GM18907 (cell line): ENCODE results near the gene ASB2.

ENCODE experiments used
- ATAC-seq: cut with Tn5 transposase; IDR thresholded peaks from one replicate; pipeline ENCODE4 v1.9.1; 2021; ENCODE audit warnings: mild to moderate bottlenecking, moderate library complexity; ENCODE audit not compliant: unreplicated experiment

ASB2 gene

DNA sequence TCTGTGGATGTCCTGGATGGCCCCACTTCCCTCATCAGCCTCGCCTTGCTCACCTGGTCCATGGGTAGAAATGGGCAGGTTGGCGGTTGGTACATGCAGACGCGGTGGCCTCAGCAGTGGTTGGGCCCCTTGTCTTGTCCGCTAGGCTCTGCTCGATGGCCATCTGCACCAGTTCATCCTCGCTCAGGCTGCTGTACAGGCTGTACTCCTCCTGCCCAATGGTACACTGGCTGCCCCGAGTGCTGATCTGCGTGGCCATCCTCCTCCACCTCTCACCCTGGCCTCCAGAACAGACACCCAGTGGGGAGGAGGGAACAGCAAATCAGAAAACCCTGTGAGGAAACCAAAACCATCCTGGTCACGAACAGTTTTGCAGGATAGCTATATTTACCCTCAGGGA, 12.1 kb downstream of the ASB2 start:
- no peak for ATAC-seq

DNA sequence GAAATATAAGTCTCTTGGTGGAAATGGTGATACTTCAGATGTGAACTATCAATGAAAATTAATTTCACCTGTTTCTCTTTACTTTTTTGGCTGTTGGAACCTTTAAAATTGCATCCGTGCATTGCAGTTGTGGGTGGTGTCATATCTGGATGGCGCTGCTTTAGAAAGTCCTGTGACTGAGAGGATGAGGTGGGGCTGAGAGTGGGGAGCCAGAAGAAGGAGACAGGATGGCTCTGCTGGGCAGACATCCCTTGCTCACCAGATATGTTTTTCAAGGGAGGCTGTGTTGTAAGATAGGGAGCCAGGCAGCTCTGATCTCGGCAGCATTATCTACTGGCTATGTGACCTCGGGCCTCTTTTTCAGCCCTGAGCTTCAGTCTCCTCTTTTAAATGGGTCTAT, 12.7 kb downstream of the ASB2 start:
- ATAC-seq, result no peak

DNA sequence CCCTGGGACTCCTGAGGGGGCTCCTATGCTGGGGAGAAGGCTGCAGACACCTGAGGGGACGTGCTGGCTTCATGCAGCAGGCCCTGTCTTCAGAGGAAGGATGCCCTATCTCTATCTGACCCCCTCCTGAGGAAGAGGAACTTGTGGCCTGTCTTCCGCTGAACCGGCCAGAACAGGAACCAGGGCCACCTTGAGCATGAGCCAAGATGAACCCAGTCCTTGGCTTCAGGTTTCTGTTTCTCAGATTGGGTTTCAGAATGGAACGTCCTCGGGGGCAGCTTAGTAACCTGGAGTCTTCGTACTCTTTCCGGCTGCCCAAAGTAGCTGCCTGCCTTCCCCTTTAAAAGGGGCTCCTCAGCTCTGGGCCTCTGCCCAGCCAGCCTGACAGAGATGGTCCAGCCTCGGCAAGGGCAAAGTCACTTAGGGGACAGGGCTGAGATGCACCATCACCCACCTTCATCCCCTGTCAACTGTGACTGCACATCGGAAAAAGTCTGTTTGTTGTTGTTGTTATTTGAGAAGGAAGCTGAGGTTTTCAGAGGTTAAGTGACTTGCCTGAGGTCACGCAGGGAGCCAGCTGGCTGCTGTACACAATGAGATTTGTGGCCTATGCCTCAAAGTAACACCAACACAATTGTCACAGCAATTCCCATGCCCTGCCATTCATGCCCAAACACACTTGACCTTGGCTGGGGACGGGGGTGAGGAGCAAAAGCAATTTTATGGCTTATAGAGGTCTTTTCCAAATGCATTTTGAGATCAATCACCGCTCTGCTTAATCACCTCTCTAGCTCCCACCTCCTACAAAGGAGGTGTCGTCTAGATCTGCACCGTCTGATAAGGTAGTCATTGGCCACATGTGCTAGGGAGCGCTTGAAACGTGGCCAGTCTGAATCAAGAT, 13.4 kb downstream of the ASB2 start:
- peak; percentile 62 for ATAC-seq

DNA sequence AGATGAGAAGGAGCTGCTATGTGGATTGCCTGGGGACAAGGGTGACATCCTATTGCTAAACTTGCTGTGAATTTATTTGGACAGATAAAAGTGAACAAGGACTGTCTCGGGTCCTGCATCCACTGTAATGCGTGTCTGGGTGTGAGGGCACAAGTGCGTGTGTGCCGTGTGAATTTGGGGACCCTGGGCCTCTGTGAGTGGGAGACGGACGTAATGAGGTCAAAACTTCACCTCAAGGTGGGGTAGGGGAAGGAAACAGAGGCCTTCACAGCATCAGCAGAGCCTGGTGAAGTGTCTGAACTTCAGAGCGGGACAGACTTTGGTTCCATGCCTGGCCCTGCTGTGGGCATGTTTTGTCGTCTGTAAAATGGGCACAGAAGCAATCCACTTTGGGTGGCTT, 14.8 kb downstream of the ASB2 start:
- no peak for ATAC-seq

DNA sequence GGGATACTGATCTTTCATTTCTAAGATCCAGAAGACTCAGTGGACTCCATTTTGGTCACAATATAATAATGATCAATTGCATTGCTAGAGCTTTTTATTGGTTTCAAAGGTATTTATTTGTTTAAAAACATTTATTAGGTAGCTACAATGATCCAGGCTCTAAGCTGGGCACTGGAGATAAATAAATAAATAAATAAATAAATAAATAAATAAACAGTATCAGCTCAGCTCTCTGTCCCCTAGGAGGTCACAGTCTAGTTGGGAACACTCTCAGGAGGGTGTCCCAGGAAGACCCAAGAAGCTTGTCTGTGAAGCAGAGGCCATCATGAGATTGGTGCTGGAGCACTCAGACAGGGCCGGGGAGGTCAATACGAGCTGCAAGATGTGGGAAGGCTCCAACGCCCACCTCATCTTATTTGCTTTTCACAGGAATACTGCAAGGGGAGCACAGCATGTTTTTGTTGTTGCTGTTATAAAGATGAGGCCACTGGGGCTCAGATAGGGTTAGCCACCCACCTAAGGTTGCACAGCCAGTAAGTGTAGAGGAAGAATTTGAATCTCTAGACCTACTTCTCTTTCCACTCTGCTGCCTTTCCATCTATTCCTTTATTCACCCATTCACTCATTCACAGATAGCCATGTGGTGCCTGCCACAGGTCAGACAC, 15.5 kb downstream of the ASB2 start:
- ATAC-seq, result no peak

DNA sequence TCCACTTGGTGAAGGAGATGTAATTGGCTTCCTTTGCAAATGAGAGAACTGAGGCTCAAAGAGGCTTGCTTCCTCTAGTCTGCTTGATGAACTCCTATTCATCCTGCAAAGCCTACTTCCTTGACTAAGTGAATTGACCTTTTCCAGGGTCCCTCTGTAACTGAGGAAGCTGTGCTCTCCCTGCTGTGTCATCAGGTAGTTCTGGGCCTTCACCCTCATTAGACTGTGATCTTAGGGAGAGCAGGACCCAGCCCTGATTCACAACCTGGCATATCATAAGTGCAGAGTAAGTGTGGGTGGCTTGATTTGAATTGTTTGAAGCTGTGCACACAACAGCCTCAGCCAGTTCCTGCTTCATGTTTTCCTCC, 16.3 kb downstream of the ASB2 start:
- ATAC-seq, result no peak

DNA sequence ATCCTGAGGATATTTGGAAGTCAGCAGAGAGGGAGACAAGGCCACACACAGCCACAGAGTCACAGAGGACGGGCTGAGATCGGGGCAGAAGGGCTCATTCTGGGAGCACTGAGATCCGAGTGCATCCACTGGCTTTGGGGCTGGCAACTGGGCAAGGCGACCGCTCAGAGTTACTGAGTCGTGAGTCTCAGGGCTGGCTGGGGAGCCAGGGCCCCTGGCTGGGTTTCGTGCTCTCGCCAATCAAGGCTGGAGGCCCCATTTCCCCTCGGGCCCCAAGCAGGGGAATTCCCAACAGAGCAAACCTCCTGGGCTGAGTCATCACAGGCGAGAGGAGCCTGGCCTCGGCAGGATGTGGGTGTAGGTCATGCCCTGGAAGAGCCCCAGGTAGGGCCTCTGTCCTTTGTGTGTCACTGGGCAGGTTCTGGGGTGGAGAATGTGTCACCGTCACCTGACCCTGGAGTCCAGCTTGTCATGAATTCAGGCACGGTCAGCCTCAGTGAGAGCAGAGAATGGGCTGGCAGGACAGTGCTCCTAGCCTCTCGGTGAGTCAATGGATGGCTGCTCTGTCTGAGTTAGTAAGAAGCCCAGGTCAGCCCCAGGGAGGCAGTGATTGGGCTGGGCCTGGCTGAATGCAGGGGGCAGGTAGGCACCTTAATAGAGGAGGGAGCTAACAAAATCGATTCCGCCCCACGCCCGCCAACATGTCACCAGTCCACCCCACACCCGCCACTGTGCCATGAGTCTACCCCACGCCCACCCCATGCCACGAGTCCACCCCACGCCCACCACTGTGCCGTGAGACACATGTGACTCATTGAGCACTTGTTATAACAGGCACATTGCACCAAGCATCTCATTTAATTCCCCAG, 16.9 kb downstream of the ASB2 start:
- ATAC-seq, result peak; percentile 76

DNA sequence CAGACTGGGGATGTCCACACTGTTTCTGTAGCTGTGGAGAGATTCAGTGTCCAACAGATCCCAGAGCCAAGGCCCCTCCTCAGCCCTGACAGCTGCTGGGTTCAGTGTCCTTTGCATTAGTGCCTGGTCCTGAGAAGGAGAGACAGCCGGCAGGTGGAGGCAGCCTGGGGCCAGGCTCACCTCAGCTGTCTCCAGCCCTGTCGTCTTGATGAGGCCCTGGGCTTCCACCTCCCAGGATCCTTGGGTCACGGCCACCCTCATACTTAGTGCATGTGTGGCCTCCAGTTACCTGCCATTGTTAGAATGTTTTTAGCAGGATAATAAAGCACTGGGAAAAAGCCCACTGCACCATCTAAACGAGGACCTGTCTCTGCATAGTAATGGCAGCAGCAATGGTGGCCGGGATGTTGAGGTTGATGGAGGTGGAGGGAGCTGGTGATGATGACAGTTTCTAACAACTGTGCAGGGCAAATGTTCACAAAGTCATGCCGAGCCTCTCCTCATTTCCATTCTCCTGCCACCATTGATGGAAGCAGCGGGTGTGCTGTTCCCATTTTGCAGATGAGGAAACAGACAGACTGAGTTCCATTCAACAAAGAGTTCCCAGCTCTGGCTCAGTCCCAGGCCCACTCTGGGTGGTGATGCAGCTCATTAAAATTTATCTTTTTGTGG, 17.7 kb downstream of the ASB2 start:
- no peak for ATAC-seq

DNA sequence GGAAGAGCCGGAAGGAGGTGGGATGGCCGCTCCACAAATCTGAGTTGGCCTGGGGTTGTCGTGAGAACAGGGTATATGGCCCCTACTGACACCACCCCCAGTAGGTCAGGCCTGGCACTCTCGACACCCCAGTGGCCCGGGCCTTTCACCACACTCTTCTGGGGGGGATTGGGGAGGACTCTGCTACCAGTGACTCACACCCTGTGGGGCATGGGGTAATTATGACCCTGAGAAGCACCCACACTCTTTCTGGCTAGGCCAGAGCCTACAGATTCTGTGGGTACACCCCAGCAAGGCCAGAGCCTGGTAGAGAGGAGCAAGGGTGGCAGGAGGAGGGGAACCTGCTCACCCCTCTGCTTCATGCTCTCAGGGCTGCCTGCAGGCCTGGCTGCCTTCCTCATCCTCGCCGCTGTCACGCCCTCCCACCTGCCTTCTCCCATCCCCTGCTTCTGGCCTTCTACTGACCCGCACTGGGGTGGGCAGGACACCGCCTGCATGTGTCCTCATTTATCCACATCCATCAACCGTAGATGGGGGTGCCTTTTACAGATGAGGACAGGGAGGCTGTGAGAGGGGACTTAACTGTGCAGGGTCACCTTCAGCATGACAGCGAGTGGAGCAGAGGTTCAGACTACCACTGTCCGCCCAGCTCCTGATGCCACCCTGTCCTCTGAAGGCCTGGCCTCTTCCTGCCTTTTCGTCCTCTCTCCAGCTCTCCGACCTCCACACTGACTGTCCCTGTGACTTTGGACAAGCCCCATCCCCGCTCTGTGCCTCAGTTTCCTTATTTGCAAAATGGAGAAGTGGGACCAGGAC, 18.4 kb downstream of the ASB2 start:
- ATAC-seq, result no peak

DNA sequence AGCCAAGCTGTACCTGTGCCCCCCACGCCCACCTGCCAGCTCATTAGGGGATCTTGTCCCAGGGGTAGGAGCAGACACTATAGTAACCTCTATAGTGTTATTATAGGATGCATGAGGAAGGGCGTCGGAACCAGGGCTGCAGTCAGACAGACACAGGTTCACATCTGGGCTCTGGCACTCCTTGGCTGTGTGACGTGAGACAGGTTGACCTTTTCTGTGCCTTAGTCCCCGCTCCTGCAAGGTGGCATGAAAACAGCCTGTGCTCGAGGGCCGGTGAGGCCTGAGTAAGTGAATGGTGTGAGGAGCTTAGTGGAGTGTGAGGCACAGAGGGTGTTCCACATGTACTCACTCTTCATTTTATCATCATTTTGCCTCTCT, 19.0 kb downstream of the ASB2 start:
- ATAC-seq, result no peak

DNA sequence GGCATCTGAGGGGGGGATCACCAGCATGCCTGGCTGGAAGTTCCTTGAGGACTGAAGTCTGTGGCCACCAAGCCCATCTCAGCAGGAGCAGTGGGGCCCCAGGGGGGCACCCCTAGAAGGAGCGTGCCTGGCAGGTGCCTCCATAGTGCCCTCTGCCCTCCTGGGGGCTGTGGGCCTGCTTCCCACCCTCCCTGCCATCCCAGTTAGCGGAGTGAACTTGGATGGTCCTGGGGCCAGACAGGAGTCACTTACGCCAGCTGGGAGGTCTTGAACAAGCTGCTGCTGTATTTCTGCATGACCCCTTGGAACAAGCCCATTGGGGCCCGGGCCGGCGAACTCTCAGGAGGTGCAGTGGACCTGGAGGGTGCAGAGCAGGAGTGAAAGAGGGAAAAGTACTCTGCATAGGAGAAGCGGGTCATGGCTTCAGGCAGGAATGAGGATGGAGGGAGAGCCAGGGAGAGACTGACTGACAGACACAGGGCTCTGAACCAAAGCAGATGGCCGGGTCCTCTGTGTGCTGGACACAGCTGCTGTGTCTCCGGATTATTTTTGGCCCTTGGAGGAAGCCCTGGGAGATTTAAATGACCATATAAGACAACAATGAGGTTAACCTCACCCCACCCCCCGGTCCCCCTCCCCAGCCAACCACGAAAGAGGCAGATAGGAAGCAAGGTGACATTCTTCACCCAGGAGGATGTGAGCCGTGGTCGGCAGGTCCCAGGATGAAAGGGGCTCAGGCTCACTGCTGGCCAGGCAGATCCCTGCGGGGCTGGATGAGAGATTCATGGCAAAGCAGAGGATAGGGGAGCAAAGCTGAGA, 19.6 kb downstream of the ASB2 start:
- ATAC-seq, result no peak

DNA sequence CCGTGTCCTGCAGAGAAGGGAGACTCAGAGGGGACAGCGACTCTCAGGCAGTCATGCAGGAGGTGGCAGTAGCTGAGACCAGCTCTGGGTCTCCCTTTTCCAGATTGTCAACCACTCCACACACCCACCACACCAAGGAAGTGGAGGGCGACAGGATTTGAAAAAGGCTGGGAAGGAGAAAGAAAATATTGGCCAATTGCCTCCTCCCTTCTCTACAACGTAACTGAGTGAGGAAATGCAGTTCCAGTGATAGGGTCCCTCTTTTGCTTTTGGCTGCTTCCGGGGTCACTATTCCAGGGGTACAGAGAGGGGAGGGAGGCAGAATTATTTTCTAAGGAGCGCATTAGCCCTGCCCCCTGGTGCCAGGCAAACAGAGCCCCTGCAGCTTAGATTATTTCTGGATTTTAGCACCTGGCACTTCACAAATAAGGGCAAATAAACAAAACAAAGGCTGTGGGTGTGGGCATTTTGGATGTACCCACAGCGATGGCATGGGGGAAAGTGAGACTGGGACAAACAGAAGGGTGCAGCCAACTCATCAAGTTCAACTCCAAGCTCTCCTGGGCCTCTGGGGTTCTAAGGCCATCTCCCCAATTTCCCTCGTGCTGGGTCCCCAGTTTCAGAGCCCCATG, 20.4 kb downstream of the ASB2 start:
- no peak for ATAC-seq

DNA sequence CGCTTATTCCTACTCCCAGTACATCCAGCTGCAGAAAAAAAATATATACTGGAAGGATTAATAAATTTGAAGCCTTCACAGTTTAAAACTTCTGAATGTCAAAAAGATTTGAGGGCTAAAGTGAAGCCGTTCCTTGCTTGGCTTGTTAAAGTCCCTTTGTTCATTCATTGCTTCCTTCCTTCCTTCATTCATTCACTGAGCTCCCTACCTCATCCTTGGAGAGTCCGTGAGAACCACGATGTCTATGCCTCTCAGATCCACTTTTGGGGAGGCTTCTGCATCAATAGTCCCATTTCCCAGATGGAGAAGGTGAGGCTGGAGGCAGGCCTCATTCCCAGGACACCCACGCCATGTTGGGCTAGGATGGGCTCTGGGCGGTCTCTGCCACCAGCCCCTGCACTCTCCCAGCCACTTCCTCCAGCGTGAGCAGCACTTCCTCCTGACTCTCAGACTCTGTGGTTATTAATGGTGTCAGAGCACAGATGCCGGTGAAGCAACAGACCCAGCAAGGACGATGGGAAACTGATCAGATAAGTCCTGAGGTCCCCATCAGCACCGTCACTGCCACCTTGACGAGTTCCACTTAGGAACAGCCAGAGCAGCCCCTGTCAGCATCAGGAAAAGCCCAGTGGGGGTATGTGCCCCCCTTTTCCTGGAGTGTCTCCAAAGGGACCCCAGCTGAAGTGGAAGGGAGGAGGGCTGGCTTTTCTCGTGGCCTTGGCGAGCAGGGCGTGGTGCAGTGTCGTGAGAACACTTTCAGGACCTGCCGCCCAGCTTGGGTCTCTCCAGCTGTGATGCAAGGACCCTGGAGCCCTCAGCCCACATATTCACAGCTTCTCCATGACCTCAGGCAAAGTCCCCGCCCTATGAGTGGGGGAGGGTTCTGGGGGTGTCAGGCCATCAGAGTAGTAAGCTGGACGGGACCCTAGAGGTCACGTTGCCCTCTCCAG, 21.2 kb downstream of the ASB2 start:
- peak; percentile 38 for ATAC-seq

DNA sequence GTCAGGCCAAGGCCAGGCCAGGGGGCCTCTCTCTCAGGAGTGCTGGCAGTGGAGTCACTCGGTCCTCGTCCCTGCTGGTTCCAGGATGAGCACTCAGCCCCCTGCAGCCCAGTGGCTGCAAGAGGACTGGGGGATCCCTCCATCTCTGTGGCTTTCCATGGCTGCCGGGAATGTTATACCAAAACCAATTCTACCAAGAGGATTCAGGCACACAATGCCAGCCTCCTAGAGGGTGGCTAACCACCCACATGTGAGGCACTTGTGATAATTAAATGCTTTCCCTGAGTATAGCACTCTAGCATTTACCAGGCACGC, 21.9 kb downstream of the ASB2 start:
- no peak for ATAC-seq

DNA sequence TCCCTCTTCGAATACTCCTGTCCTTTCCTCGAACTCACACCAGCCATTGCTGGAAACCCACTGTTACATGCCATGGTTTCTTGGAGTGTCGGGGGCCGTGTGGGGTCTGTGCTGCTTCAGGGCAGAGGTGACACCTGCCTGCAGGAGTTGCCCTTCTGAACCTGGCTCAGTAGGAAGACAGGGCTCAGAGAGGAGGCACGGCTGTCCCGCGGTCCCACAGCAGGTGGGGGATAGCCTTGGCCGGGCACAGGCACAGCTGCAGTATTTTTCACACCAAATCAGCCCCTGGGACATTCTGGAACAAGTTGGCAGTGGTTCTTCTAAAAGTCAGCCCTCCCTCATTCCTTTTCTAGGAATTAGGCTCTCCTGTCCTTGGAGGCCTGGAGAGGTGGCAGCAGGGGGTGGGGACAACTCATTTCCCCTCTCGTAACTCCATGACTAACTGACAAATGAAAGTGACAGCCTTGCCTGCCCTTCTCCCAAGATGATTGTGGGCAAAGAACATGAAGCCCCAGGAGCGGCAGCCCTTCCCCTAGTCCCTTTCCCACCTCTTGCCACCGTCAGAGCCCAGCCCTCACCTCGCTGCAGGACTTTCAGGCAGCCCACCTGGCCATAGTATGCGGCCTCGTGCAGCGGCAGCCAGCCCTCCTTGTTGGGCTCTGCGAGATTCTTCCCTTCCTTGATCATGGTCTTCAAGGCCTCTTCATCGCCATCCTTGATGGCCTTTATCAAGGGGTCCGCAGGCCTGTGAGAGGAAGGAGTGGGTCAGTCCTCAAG, 22.4 kb downstream of the ASB2 start:
- ATAC-seq, result no peak

DNA sequence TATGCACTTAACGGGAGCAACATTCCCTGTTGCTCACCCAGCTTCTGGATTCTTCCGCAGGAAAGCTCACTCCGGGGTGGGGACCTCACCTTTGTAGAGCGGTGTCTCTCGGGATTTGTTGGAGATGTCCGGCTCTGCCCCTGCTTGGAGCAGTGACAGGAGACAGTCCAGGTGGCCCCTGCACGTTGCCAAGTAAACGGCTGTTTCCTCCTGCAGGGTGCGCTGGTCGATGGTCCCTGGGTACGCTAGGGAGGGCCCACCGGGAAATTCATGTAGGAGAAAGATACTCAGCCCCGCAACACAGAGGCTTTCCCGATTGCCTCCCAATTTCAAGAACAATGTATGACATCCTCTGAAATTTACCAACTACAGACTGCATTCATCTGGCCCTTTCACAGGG, 23.1 kb downstream of the ASB2 start:
- ATAC-seq, result no peak

DNA sequence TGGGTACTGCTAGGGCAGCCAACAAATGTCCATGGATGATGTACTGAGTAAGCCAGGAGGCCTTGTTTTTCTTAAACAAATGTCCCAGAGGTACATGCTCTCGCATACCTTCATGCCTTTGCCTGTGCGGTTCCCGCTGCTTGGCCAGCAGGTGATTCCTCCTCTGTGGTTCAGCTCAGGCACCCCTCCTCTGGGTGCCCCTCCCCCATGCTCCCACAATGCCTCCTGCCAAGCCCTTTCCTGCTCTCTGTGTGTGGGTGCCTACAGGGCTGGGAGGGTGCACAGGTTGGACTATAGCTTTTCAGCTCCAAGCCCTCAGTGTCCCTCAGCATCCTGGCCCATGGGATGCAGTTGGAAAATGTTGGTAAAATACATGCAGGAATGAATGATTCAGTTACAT, 23.5 kb downstream of the ASB2 start:
- ATAC-seq, result no peak
